K562 (cell line): ENCODE measurements around the gene UBE2M. TPM values are rescaled to one million over a fixed set of nuclear protein-coding genes. Genes with fewer than 3 reads are reported as not detected.
A peak's percentile ranks its signal among the peaks of the same experiment; 100 is the strongest.

Source experiments
- CHCHD3 ChIP-seq: fragments of 250-450 bp; sonication (Bioruptor Pico); IDR thresholded peaks from 2 replicates; pipeline ENCODE4 v2.1.2; 2022; ENCODE audit warnings: mild to moderate bottlenecking
- CTBP1 ChIP-seq: fragments of 450-650 bp; IDR thresholded peaks from 2 replicates; pipeline ENCODE4 v1.6.1; 2016; ENCODE audit warnings: borderline replicate concordance
- ETV6 ChIP-seq, 3 experiments: fragments of 150-350 bp in 1 of 3; sonication (generic) in 1 of 3; formaldehyde crosslinking in 1 of 3; IDR thresholded peaks; 2 replicates each; pipeline versions ENCODE4 v1.6.1 to v1.8.0; 2014 to 2022; ENCODE audit warnings: borderline replicate concordance in 2 of 3, low read depth in 2 of 3, antibody characterized with exemption in 1 of 3, low read length in 1 of 3, mild to moderate bottlenecking in 1 of 3, missing genetic modification reagents in 1 of 3
- HMGN3 ChIP-seq: IDR thresholded peaks from 2 replicates; pipeline ENCODE4 v1.6.1; 2011; ENCODE audit warnings: borderline replicate concordance, low read depth, mild to moderate bottlenecking, mixed read lengths, low read length; ENCODE audit not compliant: insufficient read length; ENCODE audit errors: extremely low read depth
- JUNB ChIP-seq: fragments of 450-650 bp; formaldehyde crosslinking; conservative IDR thresholded peaks from 2 replicates; pipeline ENCODE4 v1.4.0; 2020; ENCODE audit warnings: mild to moderate bottlenecking
- LARP7 ChIP-seq: fragments of 450-650 bp; IDR thresholded peaks from 2 replicates; pipeline ENCODE4 v1.6.1; 2016
- MAX ChIP-seq: sonication (generic); formaldehyde crosslinking; IDR thresholded peaks from 2 replicates; pipeline ENCODE4 v1.9.0; 2022; ENCODE audit warnings: mild to moderate bottlenecking, missing genetic modification reagents
- NFYB ChIP-seq: IDR thresholded peaks from 2 replicates; pipeline ENCODE4 v1.6.1; 2011; ENCODE audit warnings: mild to moderate bottlenecking, moderate library complexity; ENCODE audit not compliant: insufficient read length; ENCODE audit errors: extremely low read depth
- NR1H2 ChIP-seq: sonication (generic); formaldehyde crosslinking; IDR thresholded peaks from 2 replicates; pipeline ENCODE4 v1.4.0; 2020; ENCODE audit warnings: mild to moderate bottlenecking, missing genetic modification reagents
- RBM39 ChIP-seq: fragments of 200-400 bp; formaldehyde crosslinking; optimal IDR thresholded peaks from 2 replicates; pipeline ENCODE3; 2018; ENCODE audit warnings: low read depth, low read length
- RFX1 ChIP-seq: fragments of 450-650 bp; IDR thresholded peaks from 2 replicates; pipeline ENCODE4 v1.6.1; 2016; ENCODE audit warnings: mild to moderate bottlenecking, moderate library complexity
- TBP ChIP-seq: optimal IDR thresholded peaks from 2 replicates; pipeline ENCODE3; 2011; ENCODE audit warnings: low read depth, low read length, improper control_type of control experiment
- TEAD1 ChIP-seq, 2 experiments: fragments of 450-650 bp in 1 of 2; sonication (generic) in 1 of 2; formaldehyde crosslinking; IDR thresholded peaks; 2 replicates each; pipeline versions ENCODE4 v1.4.0 to v1.8.0; 2020 to 2022; ENCODE audit warnings: mild to moderate bottlenecking in 2 of 2, missing genetic modification reagents in 1 of 2
- TRIM28 ChIP-seq: fragments of 450-650 bp; IDR thresholded peaks from 2 replicates; pipeline ENCODE4 v1.6.1; 2017
- ZNF239 ChIP-seq: fragments of 250-450 bp; sonication (Bioruptor Pico); IDR thresholded peaks from 2 replicates; pipeline ENCODE4 v1.4.0; 2020; ENCODE audit warnings: mild to moderate bottlenecking
- ZNF3 ChIP-seq: fragments of 250-450 bp; sonication (Bioruptor Pico); IDR thresholded peaks from 2 replicates; pipeline ENCODE4 v1.5.0; 2021; ENCODE audit warnings: mild to moderate bottlenecking, moderate library complexity
- ZNF668 ChIP-seq: fragments of 250-450 bp; sonication (Bioruptor Pico); IDR thresholded peaks from 2 replicates; pipeline ENCODE4 v1.8.0; 2022; ENCODE audit warnings: mild to moderate bottlenecking, inconsistent platforms
- polyA plus RNA-seq, 8 experiments: library from polyadenylated mRNA; depleted of rRNA in 4 of 8; stranded (reverse) in 5 of 8; unstranded in 3 of 8; fragments of >200 nt; fragmentation: Nextera tagmentation in 2 of 8; fragmentation: Illumina TruSeq in 1 of 8; extraction: Ambion mirVana in 2 of 8; extraction: Trizol in 1 of 8; gene quantifications; 2 replicates each; pipeline versions ENCODE4 v1.2.1 to v1.2.3, GENCODE V29; 2011 to 2014; ENCODE audit warnings: inconsistent platforms in 1 of 8, missing spikeins in 1 of 8
- total RNA-seq, 7 experiments: library from RNA; depleted of rRNA in 6 of 7; stranded (reverse); fragments of >200 nt in 6 of 7; fragmentation: Illumina TruSeq in 2 of 7; extraction: Trizol in 2 of 7; gene quantifications; 2 replicates each; pipeline versions ENCODE4 v1.2.1 to v1.2.3, GENCODE V29; 2011 to 2021; ENCODE audit warnings: low replicate concordance in 1 of 7
- TF ChIP-seq, protein P1 (sequence below): sonication (generic); formaldehyde crosslinking; IDR thresholded peaks from 2 replicates; pipeline ENCODE4 v1.8.0; 2023; ENCODE audit warnings: mild to moderate bottlenecking, missing genetic modification reagents
- TF ChIP-seq, protein P2 (sequence below): sonication (generic); formaldehyde crosslinking; IDR thresholded peaks from 2 replicates; pipeline ENCODE4 v1.8.0; 2022; ENCODE audit warnings: mild to moderate bottlenecking, low read depth, missing genetic modification reagents
- TF ChIP-seq, protein P3 (sequence below): sonication (generic); IDR thresholded peaks from 2 replicates; pipeline ENCODE4 v1.6.1; 2016
- TF ChIP-seq, protein P4 (sequence below): sonication (generic); formaldehyde crosslinking; IDR thresholded peaks from 2 replicates; pipeline ENCODE4 v1.8.0; 2022; ENCODE audit warnings: missing genetic modification reagents, mild to moderate bottlenecking, moderate library complexity, borderline replicate concordance

The UBE2M gene
- total and polyA plus RNA-seq, 9 of the 15 experiments (the other 6 are each of a cell fraction or from before 2014, with no cell fraction given), result 0.92 to 163 (median 85.7) TPM

DNA sequence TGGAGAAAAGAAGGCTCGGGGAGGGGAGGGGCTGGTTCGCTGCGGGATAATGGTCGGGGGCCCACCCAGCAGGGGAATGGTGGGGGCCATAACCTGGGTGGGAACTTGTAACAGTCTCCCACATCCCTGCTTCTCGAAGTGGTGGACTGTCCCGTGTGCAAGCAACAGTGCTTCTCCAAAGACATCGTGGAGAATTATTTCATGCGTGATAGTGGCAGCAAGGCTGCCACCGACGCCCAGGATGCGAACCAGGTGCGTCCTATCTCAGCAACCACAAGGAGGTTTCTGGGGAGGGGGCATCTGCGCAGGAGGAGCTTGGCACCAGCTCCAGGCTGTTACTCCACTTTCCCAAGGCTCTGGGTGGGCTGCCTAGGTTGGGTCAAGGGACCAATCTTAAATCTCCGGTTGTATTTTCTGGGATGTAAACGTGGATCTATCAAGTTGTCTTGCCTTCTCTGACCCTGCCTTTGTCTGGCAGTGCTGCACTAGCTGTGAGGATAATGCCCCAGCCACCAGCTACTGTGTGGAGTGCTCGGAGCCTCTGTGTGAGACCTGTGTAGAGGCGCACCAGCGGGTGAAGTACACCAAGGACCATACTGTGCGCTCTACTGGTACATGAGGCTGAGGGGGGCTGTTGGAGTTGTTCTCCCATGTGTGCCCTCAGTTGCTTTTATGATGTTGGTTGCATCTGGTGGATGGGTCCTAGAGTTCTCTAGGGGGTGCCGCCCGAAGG lies 13.0 kb downstream of the UBE2M start (continued):
- TF ChIP-seq, protein P1, sequence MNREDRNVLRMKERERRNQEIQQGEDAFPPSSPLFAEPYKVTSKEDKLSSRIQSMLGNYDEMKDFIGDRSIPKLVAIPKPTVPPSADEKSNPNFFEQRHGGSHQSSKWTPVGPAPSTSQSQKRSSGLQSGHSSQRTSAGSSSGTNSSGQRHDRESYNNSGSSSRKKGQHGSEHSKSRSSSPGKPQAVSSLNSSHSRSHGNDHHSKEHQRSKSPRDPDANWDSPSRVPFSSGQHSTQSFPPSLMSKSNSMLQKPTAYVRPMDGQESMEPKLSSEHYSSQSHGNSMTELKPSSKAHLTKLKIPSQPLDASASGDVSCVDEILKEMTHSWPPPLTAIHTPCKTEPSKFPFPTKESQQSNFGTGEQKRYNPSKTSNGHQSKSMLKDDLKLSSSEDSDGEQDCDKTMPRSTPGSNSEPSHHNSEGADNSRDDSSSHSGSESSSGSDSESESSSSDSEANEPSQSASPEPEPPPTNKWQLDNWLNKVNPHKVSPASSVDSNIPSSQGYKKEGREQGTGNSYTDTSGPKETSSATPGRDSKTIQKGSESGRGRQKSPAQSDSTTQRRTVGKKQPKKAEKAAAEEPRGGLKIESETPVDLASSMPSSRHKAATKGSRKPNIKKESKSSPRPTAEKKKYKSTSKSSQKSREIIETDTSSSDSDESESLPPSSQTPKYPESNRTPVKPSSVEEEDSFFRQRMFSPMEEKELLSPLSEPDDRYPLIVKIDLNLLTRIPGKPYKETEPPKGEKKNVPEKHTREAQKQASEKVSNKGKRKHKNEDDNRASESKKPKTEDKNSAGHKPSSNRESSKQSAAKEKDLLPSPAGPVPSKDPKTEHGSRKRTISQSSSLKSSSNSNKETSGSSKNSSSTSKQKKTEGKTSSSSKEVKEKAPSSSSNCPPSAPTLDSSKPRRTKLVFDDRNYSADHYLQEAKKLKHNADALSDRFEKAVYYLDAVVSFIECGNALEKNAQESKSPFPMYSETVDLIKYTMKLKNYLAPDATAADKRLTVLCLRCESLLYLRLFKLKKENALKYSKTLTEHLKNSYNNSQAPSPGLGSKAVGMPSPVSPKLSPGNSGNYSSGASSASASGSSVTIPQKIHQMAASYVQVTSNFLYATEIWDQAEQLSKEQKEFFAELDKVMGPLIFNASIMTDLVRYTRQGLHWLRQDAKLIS (CRISPR knock-in tag), result 0 out of 2 replicates have a peak, but pooled peaks have one; percentile 49
- TF ChIP-seq MAX (CRISPR knock-in tag), result no peak; the same call in 1 of the 2 replicates
- no peak for TF ChIP-seq NFYB
- TF ChIP-seq TEAD1 (CRISPR knock-in tag; IDR thresholded peaks at IDR 0.05), result no peak
- no peak for TF ChIP-seq CHCHD3 (CRISPR knock-in tag)
- no peak for TF ChIP-seq NR1H2 (CRISPR knock-in tag)
- TF ChIP-seq ZNF668 (CRISPR knock-in tag), result no peak
- peak; percentile 29 for TF ChIP-seq RBM39
- no peak for TF ChIP-seq HMGN3
- TF ChIP-seq, protein P2, sequence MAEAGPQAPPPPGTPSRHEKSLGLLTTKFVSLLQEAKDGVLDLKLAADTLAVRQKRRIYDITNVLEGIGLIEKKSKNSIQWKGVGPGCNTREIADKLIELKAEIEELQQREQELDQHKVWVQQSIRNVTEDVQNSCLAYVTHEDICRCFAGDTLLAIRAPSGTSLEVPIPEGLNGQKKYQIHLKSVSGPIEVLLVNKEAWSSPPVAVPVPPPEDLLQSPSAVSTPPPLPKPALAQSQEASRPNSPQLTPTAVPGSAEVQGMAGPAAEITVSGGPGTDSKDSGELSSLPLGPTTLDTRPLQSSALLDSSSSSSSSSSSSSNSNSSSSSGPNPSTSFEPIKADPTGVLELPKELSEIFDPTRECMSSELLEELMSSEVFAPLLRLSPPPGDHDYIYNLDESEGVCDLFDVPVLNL (CRISPR knock-in tag), result 0 out of 2 replicates have a peak, but pooled peaks have one; percentile 33
- TF ChIP-seq ZNF3 (CRISPR knock-in tag), result no peak
- no peak for TF ChIP-seq TRIM28
- no peak for TF ChIP-seq TBP
- TF ChIP-seq, protein P3, sequence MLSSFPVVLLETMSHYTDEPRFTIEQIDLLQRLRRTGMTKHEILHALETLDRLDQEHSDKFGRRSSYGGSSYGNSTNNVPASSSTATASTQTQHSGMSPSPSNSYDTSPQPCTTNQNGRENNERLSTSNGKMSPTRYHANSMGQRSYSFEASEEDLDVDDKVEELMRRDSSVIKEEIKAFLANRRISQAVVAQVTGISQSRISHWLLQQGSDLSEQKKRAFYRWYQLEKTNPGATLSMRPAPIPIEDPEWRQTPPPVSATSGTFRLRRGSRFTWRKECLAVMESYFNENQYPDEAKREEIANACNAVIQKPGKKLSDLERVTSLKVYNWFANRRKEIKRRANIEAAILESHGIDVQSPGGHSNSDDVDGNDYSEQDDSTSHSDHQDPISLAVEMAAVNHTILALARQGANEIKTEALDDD, result no peak
- TF ChIP-seq RFX1, result no peak
- no peak for TF ChIP-seq ZNF239
- TF ChIP-seq, protein P4, sequence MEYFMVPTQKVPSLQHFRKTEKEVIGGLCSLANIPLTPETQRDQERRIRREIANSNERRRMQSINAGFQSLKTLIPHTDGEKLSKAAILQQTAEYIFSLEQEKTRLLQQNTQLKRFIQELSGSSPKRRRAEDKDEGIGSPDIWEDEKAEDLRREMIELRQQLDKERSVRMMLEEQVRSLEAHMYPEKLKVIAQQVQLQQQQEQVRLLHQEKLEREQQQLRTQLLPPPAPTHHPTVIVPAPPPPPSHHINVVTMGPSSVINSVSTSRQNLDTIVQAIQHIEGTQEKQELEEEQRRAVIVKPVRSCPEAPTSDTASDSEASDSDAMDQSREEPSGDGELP, result peak; percentile 29; the same call in 1 of the 2 replicates
- TF ChIP-seq ETV6 (IDR thresholded peaks at IDR 0.05; ENCODE audit: borderline replicate concordance in 1 of 2, low read depth in 2 of 2, low read length in 1 of 2), result no peak
- no peak for TF ChIP-seq ETV6 (CRISPR knock-in tag; IDR thresholded peaks at IDR 0.05; ENCODE audit: borderline replicate concordance)
- no peak for TF ChIP-seq CTBP1
- no peak for TF ChIP-seq LARP7
- no peak for TF ChIP-seq JUNB
